Measurements from ENCODE around the gene FAM186B. TPM values are rescaled to one million over a fixed set of nuclear protein-coding genes. Genes with fewer than 3 reads are reported as not detected.
A peak's percentile ranks its signal among the peaks of the same experiment; 100 is the strongest.

FAM186B gene
- total RNA-seq, 4 donors from 2014 or later: 0.31 to 1.0 (median 0.70) TPM

- no peak overlapping the region for H3K27ac ChIP-seq
- peaks cover 0 to 5% of the 10 kb centered on the region in 2 donors for H3K36me3 ChIP-seq
- intact Hi-C loops (cut with DNase I; ENCODE audit: low total_unique reads) (no loop called here), in situ Hi-C loops (cut with MboI; ENCODE audit: low sequenced_read_pairs in 4 of 4) (no loop called here)
- TF ChIP-seq, protein P1, sequence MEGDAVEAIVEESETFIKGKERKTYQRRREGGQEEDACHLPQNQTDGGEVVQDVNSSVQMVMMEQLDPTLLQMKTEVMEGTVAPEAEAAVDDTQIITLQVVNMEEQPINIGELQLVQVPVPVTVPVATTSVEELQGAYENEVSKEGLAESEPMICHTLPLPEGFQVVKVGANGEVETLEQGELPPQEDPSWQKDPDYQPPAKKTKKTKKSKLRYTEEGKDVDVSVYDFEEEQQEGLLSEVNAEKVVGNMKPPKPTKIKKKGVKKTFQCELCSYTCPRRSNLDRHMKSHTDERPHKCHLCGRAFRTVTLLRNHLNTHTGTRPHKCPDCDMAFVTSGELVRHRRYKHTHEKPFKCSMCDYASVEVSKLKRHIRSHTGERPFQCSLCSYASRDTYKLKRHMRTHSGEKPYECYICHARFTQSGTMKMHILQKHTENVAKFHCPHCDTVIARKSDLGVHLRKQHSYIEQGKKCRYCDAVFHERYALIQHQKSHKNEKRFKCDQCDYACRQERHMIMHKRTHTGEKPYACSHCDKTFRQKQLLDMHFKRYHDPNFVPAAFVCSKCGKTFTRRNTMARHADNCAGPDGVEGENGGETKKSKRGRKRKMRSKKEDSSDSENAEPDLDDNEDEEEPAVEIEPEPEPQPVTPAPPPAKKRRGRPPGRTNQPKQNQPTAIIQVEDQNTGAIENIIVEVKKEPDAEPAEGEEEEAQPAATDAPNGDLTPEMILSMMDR (IDR thresholded peaks at IDR 0.05 in 4 of 5, conservative IDR thresholded peaks at IDR 0.05 in 1 of 5): no peak
- ATAC-seq: no peak
- H3K4me1 ChIP-seq: peaks cover 5 to 19% of the 10 kb centered on the region in 2 donors
- H3K9me3 ChIP-seq: no peaks in the 10 kb centered on the region
- H3K4me3 ChIP-seq: no peak overlapping the region
- H3K27me3 ChIP-seq: no peaks in the 10 kb centered on the region
- DNase-seq: no peak
Measured at GRCh38 chr12:49582201-49582600, 23.2 kb downstream of the FAM186B start.

- Histone ChIP-seq H3K36me3 (peaks cover 0 to 3% of the 10 kb centered on the region in 2 donors), H3K27me3 (no peaks in the 10 kb centered on the region), H3K4me3 (no peak overlapping the region), H3K9me3 (no peaks in the 10 kb centered on the region), H3K4me1 (peaks cover 5 to 19% of the 10 kb centered on the region in 2 donors), H3K27ac (peak overlapping the region in 3 of 4 donors; percentile 12 to 23 (median 20))
- TF ChIP-seq POLR2A (IDR thresholded peaks at IDR 0.05): no peak
- TF ChIP-seq, protein P1 (IDR thresholded peaks at IDR 0.05 in 4 of 5, conservative IDR thresholded peaks at IDR 0.05 in 1 of 5): peak; percentile 71 to 87 (median 72)
- ATAC-seq (peak; percentile 84 to 95), DNase-seq (peak; percentile 47 to 74)
- in situ Hi-C loops (cut with MboI; ENCODE audit: low sequenced_read_pairs in 4 of 4): no loop called here
- intact Hi-C loops (cut with DNase I; ENCODE audit: low total_unique reads): loop anchor here (1.0 kb wide), 2 partner anchors 29 to 223 kb away; no protein-coding TSS in a partner anchor
Measured at GRCh38 chr12:49580572-49581535, 24.6 kb downstream of the FAM186B start.

DNA sequence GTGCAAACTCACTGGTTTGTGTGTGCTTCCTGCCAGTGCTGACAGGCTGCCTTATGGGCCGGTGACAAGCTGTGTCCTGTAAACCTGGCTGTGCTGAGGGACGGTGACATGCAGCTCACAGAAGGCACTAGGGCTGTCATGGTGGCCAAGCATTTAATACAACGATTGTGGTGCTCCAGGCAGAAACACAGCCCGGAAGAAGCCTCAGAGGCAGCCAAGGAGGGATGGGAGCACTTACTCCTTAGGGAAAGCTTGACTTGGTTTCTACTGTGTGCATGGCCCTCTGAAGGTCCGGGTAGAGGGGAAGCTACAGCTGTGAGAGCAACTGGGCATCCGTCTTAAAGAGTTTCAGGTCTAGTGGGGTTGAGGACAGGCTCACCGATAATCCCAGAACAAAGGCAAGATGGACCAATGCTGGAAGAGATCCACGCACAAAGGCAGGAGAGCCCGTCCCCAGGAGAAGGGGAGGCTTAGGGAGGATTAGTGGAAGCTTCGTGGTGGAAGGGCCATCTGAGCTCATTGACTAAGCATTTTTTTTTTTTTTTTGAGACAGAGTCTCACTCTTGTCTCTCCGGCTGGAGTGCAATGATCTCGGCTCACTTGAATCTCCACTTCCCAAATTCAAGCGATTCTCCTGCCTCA, 26.8 kb downstream of the FAM186B start:
- H3K9me3 ChIP-seq: no peaks in the 10 kb centered on the region
- in situ Hi-C loops (cut with MboI; ENCODE audit: low sequenced_read_pairs in 4 of 4) (no loop called here), intact Hi-C loops (cut with DNase I; ENCODE audit: low total_unique reads) (no loop called here)
- no peak for TF ChIP-seq POLR2A (IDR thresholded peaks at IDR 0.05)
- TF ChIP-seq, protein P1 (IDR thresholded peaks at IDR 0.05 in 4 of 5, conservative IDR thresholded peaks at IDR 0.05 in 1 of 5): no peak
- H3K36me3 ChIP-seq: peaks cover 0 to 15% of the 10 kb centered on the region in 2 donors
- no peak overlapping the region for H3K27ac ChIP-seq
- no peak overlapping the region for H3K4me3 ChIP-seq
- DNase-seq (no peak), ATAC-seq (no peak)
- peaks cover 5 to 19% of the 10 kb centered on the region in 2 donors for H3K4me1 ChIP-seq
- H3K27me3 ChIP-seq: no peaks in the 10 kb centered on the region

DNA sequence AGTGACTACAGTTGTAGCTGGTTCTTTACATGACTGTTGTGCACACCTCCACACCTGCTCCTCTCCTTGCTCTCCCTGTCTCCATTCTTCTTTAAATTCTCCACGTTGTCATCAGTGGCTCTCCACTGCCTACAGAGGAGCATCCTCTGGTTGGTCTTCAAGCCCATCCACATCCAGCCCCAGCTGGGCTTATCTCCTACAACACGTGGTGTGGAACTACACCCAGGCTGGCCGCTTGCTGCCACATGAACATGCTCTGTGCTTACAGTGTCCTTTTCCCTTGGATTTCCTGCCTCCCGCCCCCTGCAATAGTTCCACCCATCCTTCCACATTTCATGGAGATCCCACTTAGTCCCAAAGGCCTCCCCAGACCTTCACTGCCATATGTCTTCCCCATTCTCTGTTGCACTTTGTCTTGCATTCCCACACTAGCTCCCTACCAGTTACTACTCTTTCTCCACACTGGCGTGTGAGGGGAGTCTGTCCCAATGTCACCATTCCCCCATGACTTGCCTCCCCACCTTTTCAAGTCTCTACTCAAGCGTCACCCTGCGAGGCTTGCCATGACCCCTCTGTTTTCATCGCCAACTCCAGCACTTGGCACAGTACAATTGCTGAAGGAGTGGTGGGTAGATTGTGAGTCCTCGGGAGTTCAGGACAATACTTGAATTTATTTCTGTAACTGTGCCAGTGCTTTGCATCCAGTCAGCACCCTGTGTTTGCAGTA, 27.7 kb downstream of the FAM186B start:
- intact Hi-C loops (cut with DNase I; ENCODE audit: low total_unique reads) (no loop called here), in situ Hi-C loops (cut with MboI; ENCODE audit: low sequenced_read_pairs in 4 of 4) (no loop called here)
- Histone ChIP-seq H3K27me3 (no peaks in the 10 kb centered on the region), H3K4me3 (no peak overlapping the region), H3K9me3 (no peaks in the 10 kb centered on the region), H3K36me3 (peaks cover 0 to 15% of the 10 kb centered on the region in 2 donors), H3K27ac (no peak overlapping the region), H3K4me1 (peaks cover 5 to 14% of the 10 kb centered on the region in 2 donors)
- DNase-seq (no peak), ATAC-seq (no peak)
- TF ChIP-seq, protein P1 (IDR thresholded peaks at IDR 0.05 in 4 of 5, conservative IDR thresholded peaks at IDR 0.05 in 1 of 5): no peak
- TF ChIP-seq POLR2A (IDR thresholded peaks at IDR 0.05): no peak

All from gastrocnemius medialis (tissue), 4 donors.